WTC11 (cell line): ENCODE data around the gene UBE2E1. TPM values are rescaled to one million over a fixed set of nuclear protein-coding genes. Genes with fewer than 3 reads are reported as not detected.

Source experiments
- ATAC-seq: fragments of 200-7000 bp; cut with Tn5 transposase; 2 replicates; pipeline ENCODE4 v1.10.0; 2021; ENCODE audit warnings: mild to moderate bottlenecking, moderate library complexity
- CTCF ChIA-PET: fragments of 300-600 bp; sonication (Branson Sonifier 250); formaldehyde crosslinking; loops from one replicate; lab custom pipeline; 2021; ENCODE audit warnings: antibody characterized with exemption; lab: Charles Lee
- POLR2A ChIA-PET: fragments of 350-600 bp; sonication (Branson Sonifier 250); formaldehyde crosslinking; loops from one replicate; lab custom pipeline; 2021; ENCODE audit warnings: antibody characterized with exemption; lab: Charles Lee
- DNase-seq: peaks from one replicate; pipeline ENCODE4 v3.0.0; 2021; ENCODE audit warnings: low spot score
- H3K27ac Mint-ChIP-seq: 2 replicates; pipeline ENCODE4 v1.8.0; 2021; ENCODE audit warnings: mixed read lengths
- H3K27me3 Mint-ChIP-seq: 2 replicates; pipeline ENCODE4 v1.8.0; 2021; ENCODE audit warnings: low read depth, mild to moderate bottlenecking, moderate library complexity, mixed read lengths
- H3K36me3 Mint-ChIP-seq: 2 replicates; pipeline ENCODE4 v1.8.0; 2021; ENCODE audit warnings: mixed read lengths
- H3K4me1 Mint-ChIP-seq: 2 replicates; pipeline ENCODE4 v1.8.0; 2022; ENCODE audit warnings: mixed read lengths
- H3K4me3 Mint-ChIP-seq: 2 replicates; pipeline ENCODE4 v1.8.0; 2021; ENCODE audit warnings: mild to moderate bottlenecking, moderate library complexity, mixed read lengths
- H3K9me3 Mint-ChIP-seq: 2 replicates; pipeline ENCODE4 v1.8.0; 2021; ENCODE audit warnings: mixed read lengths
- ARID4B ChIP-seq: sonication (generic); formaldehyde crosslinking; IDR thresholded peaks from 2 replicates; pipeline ENCODE4 v1.8.0; 2023; ENCODE audit warnings: missing genetic modification reagents, mild to moderate bottlenecking, borderline replicate concordance
- ATF1 ChIP-seq: sonication (generic); formaldehyde crosslinking; IDR thresholded peaks from 2 replicates; pipeline ENCODE4 v1.8.1; 2023; ENCODE audit warnings: mild to moderate bottlenecking, moderate library complexity, missing genetic modification reagents
- CBFB ChIP-seq: sonication (generic); formaldehyde crosslinking; IDR thresholded peaks from 2 replicates; pipeline ENCODE4 v1.8.1; 2022; ENCODE audit warnings: mild to moderate bottlenecking, low read depth, missing genetic modification reagents
- CREB1 ChIP-seq: sonication (generic); formaldehyde crosslinking; IDR thresholded peaks from 2 replicates; pipeline ENCODE4 v1.8.0; 2023; ENCODE audit warnings: mild to moderate bottlenecking, missing genetic modification reagents
- ETV6 ChIP-seq: sonication (generic); formaldehyde crosslinking; IDR thresholded peaks from 2 replicates; pipeline ENCODE4 v1.8.1; 2022; ENCODE audit warnings: mild to moderate bottlenecking, missing genetic modification reagents
- FOXK1 ChIP-seq: sonication (generic); formaldehyde crosslinking; IDR thresholded peaks from 2 replicates; pipeline ENCODE4 v1.8.0; 2022; ENCODE audit warnings: mild to moderate bottlenecking, moderate library complexity, missing genetic modification reagents
- FOXP1 ChIP-seq: sonication (generic); formaldehyde crosslinking; IDR thresholded peaks from 2 replicates; pipeline ENCODE4 v1.8.0; 2022; ENCODE audit warnings: missing genetic modification reagents, mild to moderate bottlenecking, moderate library complexity, borderline replicate concordance
- FOXP4 ChIP-seq: sonication (generic); formaldehyde crosslinking; IDR thresholded peaks from 2 replicates; pipeline ENCODE4 v1.8.0; 2022; ENCODE audit warnings: mild to moderate bottlenecking, missing genetic modification reagents
- GABPB1 ChIP-seq: sonication (generic); formaldehyde crosslinking; IDR thresholded peaks from 2 replicates; pipeline ENCODE4 v1.8.1; 2023; ENCODE audit warnings: mild to moderate bottlenecking, missing genetic modification reagents
- HMGA2 ChIP-seq: fragments of 250-450 bp; sonication (Bioruptor Pico); IDR thresholded peaks from 2 replicates; pipeline ENCODE4 v1.4.0; 2021; ENCODE audit warnings: mild to moderate bottlenecking, moderate library complexity
- KAT7 ChIP-seq: sonication (generic); formaldehyde crosslinking; IDR thresholded peaks from 2 replicates; pipeline ENCODE4 v1.8.1; 2023; ENCODE audit warnings: missing genetic modification reagents, mild to moderate bottlenecking, borderline replicate concordance
- MXD4 ChIP-seq: fragments of 250-450 bp; sonication (Bioruptor Pico); IDR thresholded peaks from 2 replicates; pipeline ENCODE4 v1.8.0; 2021; ENCODE audit warnings: mild to moderate bottlenecking, moderate library complexity, borderline replicate concordance
- NFE2L1 ChIP-seq: sonication (generic); formaldehyde crosslinking; IDR thresholded peaks from 2 replicates; pipeline ENCODE4 v1.8.1; 2023; ENCODE audit warnings: missing genetic modification reagents
- NR3C1 ChIP-seq: sonication (generic); formaldehyde crosslinking; conservative IDR thresholded peaks from 2 replicates; pipeline ENCODE4 v1.8.1; 2023; ENCODE audit warnings: low read depth, mild to moderate bottlenecking, missing genetic modification reagents
- RELA ChIP-seq: sonication (generic); formaldehyde crosslinking; IDR thresholded peaks from 2 replicates; pipeline ENCODE4 v1.8.1; 2022; ENCODE audit warnings: missing genetic modification reagents, mild to moderate bottlenecking, borderline replicate concordance
- SMAD3 ChIP-seq: sonication (generic); formaldehyde crosslinking; IDR thresholded peaks from 2 replicates; pipeline ENCODE4 v1.8.0; 2022; ENCODE audit warnings: missing genetic modification reagents, mild to moderate bottlenecking, borderline replicate concordance
- STAT6 ChIP-seq: sonication (generic); formaldehyde crosslinking; conservative IDR thresholded peaks from 2 replicates; pipeline ENCODE4 v1.8.1; 2023; ENCODE audit warnings: mild to moderate bottlenecking, low read depth, missing genetic modification reagents, moderate library complexity
- ZBTB21 ChIP-seq: sonication (generic); formaldehyde crosslinking; IDR thresholded peaks from 2 replicates; pipeline ENCODE4 v1.8.1; 2023; ENCODE audit warnings: mild to moderate bottlenecking, missing genetic modification reagents, borderline replicate concordance
- ZNF121 ChIP-seq: sonication (generic); formaldehyde crosslinking; IDR thresholded peaks from 2 replicates; pipeline ENCODE4 v1.8.0; 2023; ENCODE audit warnings: missing genetic modification reagents
- ZNF396 ChIP-seq: fragments of 250-450 bp; sonication (Bioruptor Pico); IDR thresholded peaks from 2 replicates; pipeline ENCODE4 v1.8.0; 2021; ENCODE audit warnings: mild to moderate bottlenecking, moderate library complexity, borderline replicate concordance
- total RNA-seq: library from RNA; stranded (reverse); gene quantifications from 3 replicates; pipeline ENCODE4 v1.2.3, GENCODE V29; 2021
- TF ChIP-seq, protein P1 (sequence below): sonication (generic); formaldehyde crosslinking; IDR thresholded peaks from 2 replicates; pipeline ENCODE4 v1.8.0; 2022; ENCODE audit warnings: mild to moderate bottlenecking, missing genetic modification reagents
- TF ChIP-seq, protein P2 (sequence below): sonication (generic); formaldehyde crosslinking; IDR thresholded peaks from 2 replicates; pipeline ENCODE4 v1.8.1; 2022; ENCODE audit warnings: mild to moderate bottlenecking, missing genetic modification reagents, moderate library complexity, borderline replicate concordance

UBE2E1 gene
- total RNA-seq, 1 experiment from 2014 or later = 121 TPM

DNA sequence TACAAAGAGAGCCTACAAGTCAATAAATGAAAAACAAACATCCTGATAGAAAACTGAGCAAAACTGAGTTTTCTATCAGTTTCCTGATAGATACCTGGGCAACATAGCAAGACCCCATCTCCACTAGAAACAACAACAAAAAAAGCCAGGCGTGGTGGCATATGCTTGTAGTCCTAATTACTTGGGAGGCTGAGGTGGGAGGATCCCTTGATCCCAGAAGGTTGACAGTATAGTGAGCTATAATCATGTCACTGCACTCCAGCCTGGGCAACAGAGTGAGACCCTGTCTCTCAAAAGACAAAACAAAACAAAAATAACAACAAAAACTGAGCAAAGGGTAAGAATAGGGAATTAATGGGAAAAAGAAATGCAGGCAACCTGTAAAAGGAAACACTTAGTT, 23.9 kb upstream of the UBE2E1 start:
- DNase-seq = no peak
- no peak for TF ChIP-seq ATF1 (CRISPR knock-in tag)
- TF ChIP-seq ZNF121 (CRISPR knock-in tag) = peak; percentile 44; the same call in 1 of the 2 replicates
- POLR2A ChIA-PET = no interaction called here
- no peak overlapping the region for H3K27ac Mint-ChIP-seq
- H3K27me3 Mint-ChIP-seq = no peaks in the 10 kb centered on the region
- H3K4me1 Mint-ChIP-seq = 0 out of 2 replicates have a peak, but pooled peaks cover 2% of the 10 kb centered on the region
- CTCF ChIA-PET = no interaction called here
- peaks cover 4% of the 10 kb centered on the region for H3K9me3 Mint-ChIP-seq
- no peak for ATAC-seq
- H3K36me3 Mint-ChIP-seq = no peaks in the 10 kb centered on the region
- H3K4me3 Mint-ChIP-seq = no peak overlapping the region

GRCh38 chr3:23785097-23785645, 20.6 kb upstream of the UBE2E1 start:
- DNase-seq = no peak
- TF ChIP-seq, protein P1, sequence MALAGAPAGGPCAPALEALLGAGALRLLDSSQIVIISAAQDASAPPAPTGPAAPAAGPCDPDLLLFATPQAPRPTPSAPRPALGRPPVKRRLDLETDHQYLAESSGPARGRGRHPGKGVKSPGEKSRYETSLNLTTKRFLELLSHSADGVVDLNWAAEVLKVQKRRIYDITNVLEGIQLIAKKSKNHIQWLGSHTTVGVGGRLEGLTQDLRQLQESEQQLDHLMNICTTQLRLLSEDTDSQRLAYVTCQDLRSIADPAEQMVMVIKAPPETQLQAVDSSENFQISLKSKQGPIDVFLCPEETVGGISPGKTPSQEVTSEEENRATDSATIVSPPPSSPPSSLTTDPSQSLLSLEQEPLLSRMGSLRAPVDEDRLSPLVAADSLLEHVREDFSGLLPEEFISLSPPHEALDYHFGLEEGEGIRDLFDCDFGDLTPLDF (CRISPR knock-in tag) = no peak
- TF ChIP-seq ETV6 (CRISPR knock-in tag) = no peak
- TF ChIP-seq RELA (CRISPR knock-in tag) = no peak
- TF ChIP-seq NFE2L1 (CRISPR knock-in tag) = no peak
- no peak for TF ChIP-seq FOXP4 (CRISPR knock-in tag)
- TF ChIP-seq FOXK1 (CRISPR knock-in tag) = no peak
- TF ChIP-seq HMGA2 = no peak
- TF ChIP-seq SMAD3 (CRISPR knock-in tag) = no peak
- TF ChIP-seq CBFB (CRISPR knock-in tag) = no peak
- TF ChIP-seq MXD4 (CRISPR knock-in tag) = no peak
- no peak for TF ChIP-seq CREB1 (CRISPR knock-in tag)
- no peak for TF ChIP-seq GABPB1 (CRISPR knock-in tag)
- TF ChIP-seq FOXP1 (CRISPR knock-in tag) = no peak
- no peak for TF ChIP-seq ZNF396 (CRISPR knock-in tag)
- TF ChIP-seq ZBTB21 (CRISPR knock-in tag) = no peak
- TF ChIP-seq KAT7 = no peak
- no peak for TF ChIP-seq NR3C1
- TF ChIP-seq, all 79 proteins: peak for 0
- H3K9me3 Mint-ChIP-seq = peaks cover 4% of the 10 kb centered on the region
- no peak overlapping the region for H3K4me3 Mint-ChIP-seq
- peaks cover 3% of the 10 kb centered on the region for H3K4me1 Mint-ChIP-seq
- no peaks in the 10 kb centered on the region for H3K27me3 Mint-ChIP-seq
- POLR2A ChIA-PET = no interaction called here
- no peak overlapping the region for H3K27ac Mint-ChIP-seq
- no peaks in the 10 kb centered on the region for H3K36me3 Mint-ChIP-seq
- ATAC-seq = no peak
- CTCF ChIA-PET = no interaction called here

DNA sequence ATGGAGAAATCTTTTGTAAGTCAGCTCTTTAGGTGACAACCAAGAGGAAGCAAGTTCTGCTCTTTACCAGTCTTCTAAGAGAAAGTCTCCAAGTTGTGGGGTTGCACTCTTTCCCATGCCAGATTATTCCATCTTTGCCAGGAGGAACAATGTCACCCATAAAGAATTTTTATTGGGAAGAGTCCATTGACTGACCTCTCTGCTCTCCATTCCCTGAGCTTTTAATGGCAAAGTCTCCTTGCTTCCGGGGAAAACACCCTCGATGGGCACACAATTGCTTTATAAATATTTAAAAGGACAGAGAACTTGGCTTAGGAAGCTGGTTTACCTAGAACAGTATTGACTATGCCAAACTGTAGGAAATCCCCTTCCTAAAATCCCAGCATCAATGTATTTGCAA, 19.9 kb upstream of the UBE2E1 start:
- Mint-ChIP-seq H3K27ac (no peak overlapping the region), H3K4me3 (no peak overlapping the region), H3K4me1 (peaks cover 3% of the 10 kb centered on the region), H3K27me3 (no peaks in the 10 kb centered on the region), H3K36me3 (no peaks in the 10 kb centered on the region), H3K9me3 (peaks cover 4% of the 10 kb centered on the region)
- no peak for DNase-seq
- POLR2A ChIA-PET = no interaction called here
- ATAC-seq = no peak
- CTCF ChIA-PET = no interaction called here
- TF ChIP-seq, protein P2, sequence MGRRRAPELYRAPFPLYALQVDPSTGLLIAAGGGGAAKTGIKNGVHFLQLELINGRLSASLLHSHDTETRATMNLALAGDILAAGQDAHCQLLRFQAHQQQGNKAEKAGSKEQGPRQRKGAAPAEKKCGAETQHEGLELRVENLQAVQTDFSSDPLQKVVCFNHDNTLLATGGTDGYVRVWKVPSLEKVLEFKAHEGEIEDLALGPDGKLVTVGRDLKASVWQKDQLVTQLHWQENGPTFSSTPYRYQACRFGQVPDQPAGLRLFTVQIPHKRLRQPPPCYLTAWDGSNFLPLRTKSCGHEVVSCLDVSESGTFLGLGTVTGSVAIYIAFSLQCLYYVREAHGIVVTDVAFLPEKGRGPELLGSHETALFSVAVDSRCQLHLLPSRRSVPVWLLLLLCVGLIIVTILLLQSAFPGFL (CRISPR knock-in tag) = no peak
- no peak for TF ChIP-seq NR3C1
- TF ChIP-seq ARID4B (CRISPR knock-in tag) = no peak
- no peak for TF ChIP-seq STAT6 (CRISPR knock-in tag)
- TF ChIP-seq ZNF121 (CRISPR knock-in tag) = no peak
